Hepatocyte (in vitro differentiated cells): ENCODE measurements around the gene SEC14L2. TPM values are rescaled to one million over a fixed set of nuclear protein-coding genes. Genes with fewer than 3 reads are reported as not detected.

Experiments used
- DNase-seq: peaks from one replicate; pipeline ENCODE4 v3.0.0-alpha.2; 2016; ENCODE audit warnings: low spot score
- H2AFZ ChIP-seq: fragments of 200-600 bp; sonication (generic); 2 replicates; pipeline ENCODE4 v1.6.0; 2016; ENCODE audit warnings: antibody characterized with exemption, mild to moderate bottlenecking
- H3K27ac ChIP-seq: fragments of 200-600 bp; sonication (generic); 2 replicates; pipeline ENCODE4 v1.5.1; 2016; ENCODE audit warnings: mild to moderate bottlenecking
- H3K27me3 ChIP-seq: fragments of 200-600 bp; sonication (generic); 2 replicates; pipeline ENCODE4 v1.6.1; 2016
- H3K36me3 ChIP-seq: fragments of 200-600 bp; sonication (generic); replicated peaks from 2 replicates; pipeline ENCODE4 v1.5.1; 2016; ENCODE audit warnings: low read depth; ENCODE audit not compliant: insufficient read depth
- H3K4me1 ChIP-seq: fragments of 200-600 bp; sonication (generic); 2 replicates; pipeline ENCODE4 v1.5.1; 2016; ENCODE audit warnings: mild to moderate bottlenecking, moderate library complexity; ENCODE audit not compliant: insufficient read depth
- H3K4me2 ChIP-seq: fragments of 200-600 bp; sonication (generic); 2 replicates; pipeline ENCODE4 v1.6.0; 2016
- H3K4me3 ChIP-seq: fragments of 200-600 bp; sonication (generic); 2 replicates; pipeline ENCODE4 v1.5.1; 2016; ENCODE audit warnings: mild to moderate bottlenecking
- H3K79me2 ChIP-seq: fragments of 200-600 bp; sonication (generic); 2 replicates; pipeline ENCODE4 v1.6.0; 2017; ENCODE audit warnings: mild to moderate bottlenecking
- H3K9me2 ChIP-seq: fragments of 200-600 bp; sonication (generic); replicated peaks from 2 replicates; pipeline ENCODE4 v1.6.0; 2017; ENCODE audit warnings: mild to moderate bottlenecking; ENCODE audit not compliant: insufficient read depth
- H3K9me3 ChIP-seq: fragments of 200-600 bp; sonication (generic); 2 replicates; pipeline ENCODE4 v1.5.1; 2016; ENCODE audit warnings: low read depth, mild to moderate bottlenecking
- H4K20me1 ChIP-seq: fragments of 200-600 bp; sonication (generic); 2 replicates; pipeline ENCODE4 v1.6.0; 2016; ENCODE audit warnings: mild to moderate bottlenecking; ENCODE audit not compliant: insufficient read depth, poor library complexity, severe bottlenecking
- EZH2 ChIP-seq: fragments of 200-600 bp; sonication (generic); IDR thresholded peaks from 2 replicates; pipeline ENCODE4 v1.6.1; 2016; ENCODE audit warnings: antibody characterized with exemption, mild to moderate bottlenecking, borderline replicate concordance
- EZH2phosphoT487 ChIP-seq: fragments of 200-600 bp; sonication (generic); IDR thresholded peaks from one replicate; pipeline ENCODE4 v1.6.1; 2018; ENCODE audit warnings: antibody characterized with exemption, mild to moderate bottlenecking, low read depth, moderate library complexity; ENCODE audit not compliant: unreplicated experiment, severe bottlenecking
- WGBS: methylation state at CpG from one replicate; pipeline ENCODE4 v1.1.6; 2016; ENCODE audit warnings: low lambda C conversion rate; ENCODE audit errors: missing lambda C conversion rate; 5-methylcytosine and 5-hydroxymethylcytosine counted together
- polyA plus RNA-seq: library from polyadenylated mRNA; unstranded; fragments of >200 nt; fragmentation: Nextera tagmentation; extraction: Ambion mirVana; gene quantifications from 2 replicates; pipeline ENCODE4 v1.2.1, GENCODE V29; 2016
- total RNA-seq: library from RNA; depleted of rRNA; stranded (reverse); fragments of >200 nt; gene quantifications from 2 replicates; pipeline ENCODE4 v1.2.3, GENCODE V29; 2014
- TF ChIP-seq, protein P1 (sequence below): fragments of 200-600 bp; sonication (generic); IDR thresholded peaks from 2 replicates; pipeline ENCODE4 v1.5.1; 2016; ENCODE audit warnings: antibody characterized with exemption, mild to moderate bottlenecking; ENCODE audit not compliant: poor library complexity

Gene SEC14L2
- total and polyA plus RNA-seq, 2 experiments from 2014 or later, result 9.9 to 10.9 TPM

- Histone ChIP-seq H3K4me3 (no peak overlapping the region), H3K79me2 (no peaks in the 10 kb centered on the region), H3K4me1 (peaks cover 8% of the 10 kb centered on the region), H3K36me3 (no peaks in the 10 kb centered on the region), H3K9me2 (no peaks in the 10 kb centered on the region), H3K27ac (no peak overlapping the region), H3K9me3 (no peaks in the 10 kb centered on the region), H3K27me3 (no peaks in the 10 kb centered on the region), H4K20me1 (no peaks in the 10 kb centered on the region), H2AFZ (no peak overlapping the region), H3K4me2 (no peak overlapping the region)
- TF ChIP-seq EZH2 (no peak), EZH2phosphoT487 (no peak)
- TF ChIP-seq, protein P1, sequence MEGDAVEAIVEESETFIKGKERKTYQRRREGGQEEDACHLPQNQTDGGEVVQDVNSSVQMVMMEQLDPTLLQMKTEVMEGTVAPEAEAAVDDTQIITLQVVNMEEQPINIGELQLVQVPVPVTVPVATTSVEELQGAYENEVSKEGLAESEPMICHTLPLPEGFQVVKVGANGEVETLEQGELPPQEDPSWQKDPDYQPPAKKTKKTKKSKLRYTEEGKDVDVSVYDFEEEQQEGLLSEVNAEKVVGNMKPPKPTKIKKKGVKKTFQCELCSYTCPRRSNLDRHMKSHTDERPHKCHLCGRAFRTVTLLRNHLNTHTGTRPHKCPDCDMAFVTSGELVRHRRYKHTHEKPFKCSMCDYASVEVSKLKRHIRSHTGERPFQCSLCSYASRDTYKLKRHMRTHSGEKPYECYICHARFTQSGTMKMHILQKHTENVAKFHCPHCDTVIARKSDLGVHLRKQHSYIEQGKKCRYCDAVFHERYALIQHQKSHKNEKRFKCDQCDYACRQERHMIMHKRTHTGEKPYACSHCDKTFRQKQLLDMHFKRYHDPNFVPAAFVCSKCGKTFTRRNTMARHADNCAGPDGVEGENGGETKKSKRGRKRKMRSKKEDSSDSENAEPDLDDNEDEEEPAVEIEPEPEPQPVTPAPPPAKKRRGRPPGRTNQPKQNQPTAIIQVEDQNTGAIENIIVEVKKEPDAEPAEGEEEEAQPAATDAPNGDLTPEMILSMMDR, result no peak
- 79% methylated on average over 2 of the region's 4 CpGs for WGBS
- DNase-seq, result no peak
Measured at GRCh38 chr22:30429887-30430286, 33.1 kb downstream of the SEC14L2 start.

DNA sequence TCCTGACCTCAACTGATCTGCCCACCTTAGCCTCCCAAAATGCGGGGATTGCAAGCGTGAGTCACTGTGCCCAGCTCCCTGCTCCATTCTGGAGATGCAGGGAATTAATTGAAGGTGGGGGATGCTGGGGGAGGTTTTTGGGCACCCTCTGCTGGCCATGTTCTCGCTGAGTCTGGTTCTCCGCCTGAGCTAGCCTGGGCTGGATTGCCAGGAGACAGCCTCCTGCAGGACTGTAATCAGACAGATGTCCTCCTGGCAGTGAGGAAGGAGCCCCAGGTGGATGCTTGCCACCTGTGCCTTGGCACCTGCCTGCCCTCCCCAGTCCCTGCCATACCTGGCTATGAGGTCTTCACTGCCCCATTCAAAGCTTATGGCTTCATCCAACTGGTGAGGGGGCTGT, 34.1 kb downstream of the SEC14L2 start:
- no peak for TF ChIP-seq EZH2phosphoT487
- TF ChIP-seq EZH2, result no peak
- TF ChIP-seq, protein P1, result no peak
- no peak overlapping the region for H3K4me3 ChIP-seq
- H2AFZ ChIP-seq, result no peak overlapping the region
- H3K9me2 ChIP-seq, result no peaks in the 10 kb centered on the region
- no peaks in the 10 kb centered on the region for H3K9me3 ChIP-seq
- H3K4me2 ChIP-seq, result no peak overlapping the region
- no peaks in the 10 kb centered on the region for H3K27me3 ChIP-seq
- no peak for DNase-seq
- H3K79me2 ChIP-seq, result no peaks in the 10 kb centered on the region
- no peaks in the 10 kb centered on the region for H4K20me1 ChIP-seq
- no peak overlapping the region for H3K27ac ChIP-seq
- H3K36me3 ChIP-seq, result no peaks in the 10 kb centered on the region
- peaks cover 4% of the 10 kb centered on the region for H3K4me1 ChIP-seq
- 72% methylated on average over 4 of the region's 4 CpGs for WGBS

DNA sequence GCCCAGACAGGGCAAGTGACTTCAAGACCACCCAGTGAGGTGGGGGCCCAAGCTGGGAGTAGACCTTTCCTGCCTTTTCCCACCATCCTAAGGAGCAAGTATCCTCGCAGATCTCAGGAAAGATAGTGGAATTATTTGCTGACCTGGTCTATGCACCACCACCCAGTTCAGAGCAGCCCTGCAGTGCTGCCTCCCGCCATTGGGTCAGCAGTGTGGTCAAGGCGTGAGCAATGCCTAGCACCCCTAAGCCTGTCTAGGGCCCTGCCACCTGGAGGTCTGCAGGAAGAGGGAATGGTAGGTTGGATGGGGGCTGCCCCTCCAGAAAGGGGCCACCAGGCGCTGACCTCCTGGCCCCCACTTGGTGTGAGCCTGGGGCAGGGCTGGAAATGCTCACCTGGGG, 35.3 kb downstream of the SEC14L2 start:
- Histone ChIP-seq H3K36me3 (no peaks in the 10 kb centered on the region), H3K4me3 (no peak overlapping the region), H3K9me3 (no peaks in the 10 kb centered on the region), H3K27me3 (no peaks in the 10 kb centered on the region), H3K4me1 (no peaks in the 10 kb centered on the region), H2AFZ (no peak overlapping the region), H3K27ac (no peak overlapping the region), H4K20me1 (no peaks in the 10 kb centered on the region), H3K9me2 (no peaks in the 10 kb centered on the region), H3K79me2 (no peaks in the 10 kb centered on the region), H3K4me2 (no peak overlapping the region)
- 81% methylated on average over 4 of the region's 4 CpGs for WGBS
- TF ChIP-seq, protein P1, result no peak
- no peak for TF ChIP-seq EZH2phosphoT487
- no peak for TF ChIP-seq EZH2
- no peak for DNase-seq

GRCh38 chr22:30432520-30432919, 35.7 kb downstream of the SEC14L2 start:
- H3K9me3 ChIP-seq, result no peaks in the 10 kb centered on the region
- no peak overlapping the region for H2AFZ ChIP-seq
- TF ChIP-seq EZH2phosphoT487 (no peak), EZH2 (no peak)
- TF ChIP-seq, protein P1, result no peak
- no peak overlapping the region for H3K27ac ChIP-seq
- H3K9me2 ChIP-seq, result no peaks in the 10 kb centered on the region
- no peak for DNase-seq
- no peak overlapping the region for H3K4me2 ChIP-seq
- no peak overlapping the region for H3K4me3 ChIP-seq
- H3K27me3 ChIP-seq, result no peaks in the 10 kb centered on the region
- 34% methylated on average over 2 of the region's 2 CpGs for WGBS
- H4K20me1 ChIP-seq, result no peaks in the 10 kb centered on the region
- H3K36me3 ChIP-seq, result no peaks in the 10 kb centered on the region
- H3K79me2 ChIP-seq, result no peaks in the 10 kb centered on the region
- H3K4me1 ChIP-seq, result no peaks in the 10 kb centered on the region
